Large intestine (tissue), 3 donors: ENCODE measurements around the gene NTM. TPM values are rescaled to one million over a fixed set of nuclear protein-coding genes. Genes with fewer than 3 reads are reported as not detected.

Experiments used
- DNase-seq, 2 donors: peaks; one replicate each; pipeline versions ENCODE4 v3.0.0 to v3.0.0-alpha.2; 2013
- H3K27ac ChIP-seq: one replicate; pipeline ENCODE4 v1.5.1; 2013; ENCODE audit warnings: low read length
- H3K27me3 ChIP-seq: 2 replicates; pipeline ENCODE4 v1.6.1; 2013; ENCODE audit warnings: low read length; ENCODE audit not compliant: control insufficient read depth, insufficient read depth
- H3K36me3 ChIP-seq: 2 replicates; pipeline ENCODE4 v1.6.1; 2013; ENCODE audit warnings: low read length; ENCODE audit not compliant: control insufficient read depth, insufficient read depth
- H3K4me1 ChIP-seq: one replicate; pipeline ENCODE4 v1.6.1; 2013; ENCODE audit warnings: low read length; ENCODE audit not compliant: control insufficient read depth, insufficient read depth
- H3K4me3 ChIP-seq: one replicate; pipeline ENCODE4 v1.5.1; 2013; ENCODE audit warnings: low read length
- H3K9me3 ChIP-seq: one replicate; pipeline ENCODE4 v1.6.1; 2013; ENCODE audit warnings: mild to moderate bottlenecking, low read depth, low read length, moderate library complexity; ENCODE audit not compliant: control insufficient read depth
- WGBS: methylation state at CpG from one replicate; pipeline ENCODE4 v1.1.5; 2013; ENCODE audit warnings: low lambda C conversion rate; ENCODE audit not compliant: insufficient coverage; 5-methylcytosine and 5-hydroxymethylcytosine counted together
- polyA plus RNA-seq: library from polyadenylated mRNA; unstranded; fragments of 120-200 nt; gene quantifications from one replicate; pipeline ENCODE4 v1.2.1, GENCODE V29; 2013

NTM gene
- polyA plus RNA-seq, 1 donor: 17.2 TPM

GRCh38 chr11:131593301-131593700, 222.9 kb downstream of the NTM start:
- no peaks in the 10 kb centered on the region for H3K36me3 ChIP-seq
- no peaks in the 10 kb centered on the region for H3K27me3 ChIP-seq
- no peaks in the 10 kb centered on the region for H3K4me1 ChIP-seq
- no peak overlapping the region for H3K27ac ChIP-seq
- DNase-seq: no peak
- no peaks in the 10 kb centered on the region for H3K9me3 ChIP-seq
- no peak overlapping the region for H3K4me3 ChIP-seq
- 40% methylated on average over 1 of the region's 6 CpGs for WGBS

DNA sequence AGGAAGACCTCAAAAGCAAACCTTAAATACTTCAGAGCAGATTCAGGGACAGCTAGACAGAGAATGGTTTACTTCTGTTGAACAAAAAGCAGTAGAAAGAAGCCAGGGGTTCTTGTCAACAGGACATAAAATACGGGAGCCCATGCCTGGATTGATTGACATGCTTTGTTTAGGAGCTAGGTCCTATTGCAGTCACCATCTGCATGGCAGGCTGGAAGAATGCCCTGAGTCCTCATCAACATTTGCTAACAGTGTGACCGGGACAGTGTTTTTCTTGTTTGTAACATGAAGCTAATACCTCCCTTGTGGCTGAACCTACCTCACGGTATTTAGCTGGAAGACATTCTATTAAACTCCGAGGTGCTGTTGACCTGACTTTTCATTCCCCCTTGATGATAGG, 225.4 kb downstream of the NTM start:
- no CpG with 5 or more reads among the region's 4 CpGs for WGBS
- no peaks in the 10 kb centered on the region for H3K27me3 ChIP-seq
- H3K4me3 ChIP-seq: no peak overlapping the region
- no peaks in the 10 kb centered on the region for H3K9me3 ChIP-seq
- no peaks in the 10 kb centered on the region for H3K4me1 ChIP-seq
- no peak overlapping the region for H3K27ac ChIP-seq
- H3K36me3 ChIP-seq: no peaks in the 10 kb centered on the region
- DNase-seq: no peak

DNA sequence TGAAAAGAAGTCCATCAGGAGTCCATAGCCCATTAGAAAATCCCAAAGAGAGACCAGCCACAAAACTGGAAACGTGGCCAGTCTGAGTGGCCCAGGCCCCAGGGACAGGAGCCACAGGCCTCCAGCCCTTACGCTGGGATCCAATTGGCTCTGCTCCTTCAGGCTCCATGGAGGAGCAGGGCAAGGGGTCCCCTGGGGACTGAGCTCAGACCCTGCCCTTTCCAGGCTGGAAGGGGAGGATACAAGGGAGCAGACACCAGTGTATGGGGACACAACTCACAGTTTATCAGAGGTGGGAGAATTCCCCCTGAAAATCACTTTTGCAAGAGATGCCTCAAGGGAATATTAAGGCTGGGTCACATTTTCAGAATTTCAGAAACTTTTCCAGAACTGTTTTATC, 227.5 kb downstream of the NTM start:
- no CpG with 5 or more reads among the region's 2 CpGs for WGBS
- H3K27ac ChIP-seq: no peak overlapping the region
- DNase-seq: no peak

DNA sequence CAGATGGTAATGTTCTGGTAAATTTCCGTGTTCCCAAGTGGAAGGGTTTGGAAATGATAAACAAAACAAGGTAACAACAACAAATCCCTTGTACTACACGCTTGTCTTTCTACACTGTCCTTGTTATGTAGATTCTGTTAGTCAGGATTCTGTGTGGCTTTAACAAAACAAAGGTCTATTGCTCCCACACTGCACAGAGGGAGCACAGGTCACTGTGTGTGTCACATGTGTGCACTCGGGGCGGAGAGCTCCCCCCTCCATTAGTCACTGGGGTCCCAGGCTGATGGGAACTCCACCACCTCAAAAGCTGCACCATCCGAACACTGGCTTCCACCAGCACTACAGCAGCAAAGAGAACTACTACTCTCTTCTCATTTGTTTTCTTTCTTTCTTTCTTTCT, 227.9 kb downstream of the NTM start:
- no peaks in the 10 kb centered on the region for H3K4me1 ChIP-seq
- H3K4me3 ChIP-seq: no peak overlapping the region
- no peak overlapping the region for H3K27ac ChIP-seq
- no peak for DNase-seq
- no peaks in the 10 kb centered on the region for H3K9me3 ChIP-seq
- H3K27me3 ChIP-seq: no peaks in the 10 kb centered on the region
- H3K36me3 ChIP-seq: no peaks in the 10 kb centered on the region
- WGBS: 88% methylated on average over 1 of the region's 5 CpGs

More for the DNA sequence above, 227.5 kb downstream of the NTM start:
- H3K9me3 ChIP-seq: no peaks in the 10 kb centered on the region
- no peak overlapping the region for H3K4me3 ChIP-seq
- H3K36me3 ChIP-seq: no peaks in the 10 kb centered on the region
- no peaks in the 10 kb centered on the region for H3K27me3 ChIP-seq
- no peaks in the 10 kb centered on the region for H3K4me1 ChIP-seq

DNA sequence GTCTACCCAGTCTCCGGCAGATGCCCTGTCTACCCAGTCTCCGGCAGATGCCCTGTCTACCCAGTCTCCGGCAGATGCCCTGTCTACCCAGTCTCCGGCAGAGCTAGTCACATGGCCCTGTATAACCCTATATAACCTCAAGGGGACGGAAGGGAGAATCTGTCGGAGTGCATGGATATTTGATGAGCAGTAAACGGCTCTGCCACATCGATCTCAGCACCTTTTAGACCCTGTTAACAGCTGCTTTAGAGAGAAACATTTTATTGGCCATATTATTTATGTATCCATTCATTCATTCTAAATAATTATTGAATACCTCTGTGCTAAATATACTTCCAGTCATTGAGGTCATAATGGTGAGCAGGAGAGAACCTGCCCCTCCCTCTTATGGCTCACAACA, 228.9 kb downstream of the NTM start:
- H3K4me3 ChIP-seq: no peak overlapping the region
- no peaks in the 10 kb centered on the region for H3K9me3 ChIP-seq
- no CpG with 5 or more reads among the region's 8 CpGs for WGBS
- H3K4me1 ChIP-seq: no peaks in the 10 kb centered on the region
- H3K36me3 ChIP-seq: no peaks in the 10 kb centered on the region
- no peak overlapping the region for H3K27ac ChIP-seq
- DNase-seq: no peak
- H3K27me3 ChIP-seq: no peaks in the 10 kb centered on the region

DNA sequence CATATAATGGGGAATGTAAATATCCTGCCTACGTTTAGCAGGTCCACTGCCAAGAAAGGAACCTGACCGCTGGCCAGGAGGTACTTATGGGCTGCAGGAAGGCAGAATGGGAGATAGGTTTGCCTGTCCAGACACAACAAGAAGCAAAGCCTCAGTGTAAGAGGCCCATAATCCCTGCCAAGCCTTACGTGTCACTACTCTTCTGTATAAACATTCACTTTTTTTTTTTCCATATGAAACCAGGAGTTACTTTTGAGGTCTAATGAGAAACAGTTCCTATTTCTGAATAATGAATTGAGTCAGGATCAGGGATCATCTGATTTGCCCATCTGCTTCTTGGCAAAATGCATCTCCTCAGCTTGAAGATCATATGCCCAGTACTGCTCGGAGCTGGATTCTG, 230.2 kb downstream of the NTM start:
- no peak overlapping the region for H3K27ac ChIP-seq
- WGBS: 40% methylated on average over 1 of the region's 4 CpGs
- no peaks in the 10 kb centered on the region for H3K27me3 ChIP-seq
- DNase-seq: no peak
- no peaks in the 10 kb centered on the region for H3K9me3 ChIP-seq
- no peak overlapping the region for H3K4me3 ChIP-seq
- no peaks in the 10 kb centered on the region for H3K4me1 ChIP-seq
- no peaks in the 10 kb centered on the region for H3K36me3 ChIP-seq

- Histone ChIP-seq H3K4me1 (no peaks in the 10 kb centered on the region), H3K27ac (no peak overlapping the region), H3K27me3 (no peaks in the 10 kb centered on the region), H3K36me3 (no peaks in the 10 kb centered on the region), H3K4me3 (no peak overlapping the region), H3K9me3 (no peaks in the 10 kb centered on the region)
- DNase-seq: no peak
Measured at GRCh38 chr11:131601586-131601985, 231.2 kb downstream of the NTM start.

DNA sequence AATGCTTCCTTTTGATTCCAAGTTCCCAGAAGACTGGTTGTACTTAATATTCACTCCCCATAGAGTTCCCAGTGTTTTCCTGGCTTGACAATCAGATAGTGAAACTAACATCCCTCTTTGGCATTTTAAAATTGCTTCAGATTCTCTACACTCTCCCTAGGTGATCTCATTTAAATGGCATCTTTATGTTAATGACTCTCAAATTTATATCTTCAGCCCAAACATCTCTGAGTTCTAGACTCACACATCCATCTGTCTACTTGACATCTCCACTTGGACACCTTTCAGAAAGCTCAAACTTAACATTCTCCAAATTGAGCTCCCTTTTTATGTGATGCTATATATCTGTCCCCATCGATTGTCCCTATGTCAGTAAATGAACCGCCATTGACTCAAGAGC, 232.0 kb downstream of the NTM start:
- Histone ChIP-seq H3K27me3 (no peaks in the 10 kb centered on the region), H3K27ac (no peak overlapping the region), H3K36me3 (no peaks in the 10 kb centered on the region), H3K9me3 (no peaks in the 10 kb centered on the region), H3K4me1 (no peaks in the 10 kb centered on the region), H3K4me3 (no peak overlapping the region)
- no peak for DNase-seq
- 100% methylated on average over 1 of the region's 2 CpGs for WGBS

GRCh38 chr11:131606811-131607335, 236.5 kb downstream of the NTM start:
- H3K9me3 ChIP-seq: no peaks in the 10 kb centered on the region
- no peak overlapping the region for H3K4me3 ChIP-seq
- H3K27ac ChIP-seq: no peak overlapping the region
- H3K4me1 ChIP-seq: no peaks in the 10 kb centered on the region
- H3K27me3 ChIP-seq: no peaks in the 10 kb centered on the region
- WGBS: 67% methylated on average over 1 of the region's 6 CpGs
- no peak for DNase-seq
- H3K36me3 ChIP-seq: no peaks in the 10 kb centered on the region

- H3K27me3 ChIP-seq: no peaks in the 10 kb centered on the region
- H3K4me1 ChIP-seq: no peaks in the 10 kb centered on the region
- WGBS: no CpG with 5 or more reads among the region's 4 CpGs
- DNase-seq: no peak
- H3K27ac ChIP-seq: no peak overlapping the region
- no peak overlapping the region for H3K4me3 ChIP-seq
- no peaks in the 10 kb centered on the region for H3K36me3 ChIP-seq
- no peaks in the 10 kb centered on the region for H3K9me3 ChIP-seq
Measured at GRCh38 chr11:131609337-131609736, 238.9 kb downstream of the NTM start.

DNA sequence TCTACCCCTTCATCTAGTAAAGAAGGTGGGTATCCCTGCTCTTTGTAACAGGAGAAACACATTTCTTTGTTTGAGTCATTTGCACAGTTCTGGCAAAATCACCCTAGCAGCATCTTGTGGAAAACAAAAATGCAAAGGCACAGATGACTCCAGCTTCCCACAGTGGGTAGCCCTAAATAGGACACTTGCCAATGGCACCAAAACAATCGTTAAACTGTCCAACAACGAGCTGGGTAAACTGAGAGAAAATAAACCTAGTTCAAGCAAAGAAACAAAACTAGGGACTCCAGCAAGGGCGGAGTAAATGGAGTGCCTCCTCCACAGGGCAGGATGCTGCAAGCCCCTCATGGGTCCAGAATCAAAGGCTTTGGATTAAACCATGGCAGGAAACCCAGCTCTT, 239.5 kb downstream of the NTM start:
- Histone ChIP-seq H3K4me3 (no peak overlapping the region), H3K27ac (no peak overlapping the region), H3K4me1 (no peaks in the 10 kb centered on the region), H3K36me3 (no peaks in the 10 kb centered on the region), H3K9me3 (no peaks in the 10 kb centered on the region), H3K27me3 (no peaks in the 10 kb centered on the region)
- DNase-seq: no peak
- WGBS: 80% methylated on average over 1 of the region's 3 CpGs
